Measurements from ENCODE around the gene OR4E2.
"Not testable (repeated sequence)": the region's sequence is repeated elsewhere in the genome, so short reads cannot be mapped to it uniquely, and the experiment has no call there.

The OR4E2 gene

DNA sequence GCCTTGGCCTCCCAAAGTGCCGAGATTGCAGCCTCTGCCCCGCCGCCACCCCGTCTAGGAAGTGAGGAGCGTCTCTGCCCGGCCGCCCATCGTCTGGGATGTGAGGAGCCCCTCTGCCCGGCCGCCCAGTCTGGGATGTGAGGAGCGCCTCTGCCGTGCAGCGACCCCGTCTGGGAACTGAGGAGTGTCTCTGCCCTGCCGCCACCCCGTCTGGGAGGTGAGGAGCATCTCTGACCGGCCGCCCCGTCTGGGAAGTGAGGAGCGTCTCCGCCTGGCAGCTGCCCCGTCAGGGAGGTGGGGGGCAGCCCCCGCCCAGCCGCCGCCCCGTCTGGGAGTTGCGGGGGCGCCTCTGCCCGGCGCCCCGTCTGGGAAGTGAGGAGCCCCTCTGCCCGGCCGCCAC, 44.0 kb downstream of the OR4E2 start:
- DNase-seq (ENCODE audit: low read depth) = not testable (repeated sequence)

DNA sequence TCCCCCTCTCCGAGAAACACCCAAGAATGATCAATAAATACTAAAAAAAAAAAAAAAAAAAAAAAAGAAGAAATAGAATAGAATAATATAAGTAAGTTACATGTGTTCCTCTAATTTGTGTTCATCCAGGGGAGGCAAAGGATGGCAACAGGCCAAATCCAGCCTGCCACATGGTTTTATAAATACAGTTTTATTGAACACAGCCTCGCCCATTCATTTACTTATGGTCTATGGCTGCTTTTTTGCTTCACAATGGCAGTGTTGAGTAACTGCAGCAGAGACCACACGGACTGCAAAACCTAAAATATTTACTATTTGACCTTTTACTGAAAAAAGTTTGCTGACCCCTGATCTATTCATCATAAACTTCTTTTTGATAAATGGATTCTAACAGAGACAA, 44.9 kb downstream of the OR4E2 start:
- DNase-seq (ENCODE audit: low read depth) = not testable (repeated sequence)

DNA sequence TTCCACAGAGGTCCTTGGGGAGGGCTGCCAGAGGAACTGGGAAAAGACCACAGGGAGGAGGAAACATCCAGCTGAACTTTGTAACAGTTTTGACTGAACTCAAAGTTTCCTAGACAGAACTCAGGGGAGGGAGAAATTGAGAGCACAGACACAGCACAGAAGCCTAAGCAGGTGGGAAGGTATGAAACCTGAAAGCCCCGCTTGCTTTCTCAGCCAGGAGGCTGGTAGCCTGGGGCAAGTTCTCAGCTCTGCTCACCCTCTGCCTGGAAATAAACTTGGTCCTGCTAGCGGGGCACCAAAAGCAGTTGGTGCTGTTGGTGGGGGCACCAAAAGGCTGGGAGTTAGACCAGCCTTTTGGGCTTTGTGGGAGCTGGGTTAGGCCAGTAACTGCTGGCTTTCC, 45.9 kb downstream of the OR4E2 start:
- no peak for DNase-seq (ENCODE audit: low read depth)

DNA sequence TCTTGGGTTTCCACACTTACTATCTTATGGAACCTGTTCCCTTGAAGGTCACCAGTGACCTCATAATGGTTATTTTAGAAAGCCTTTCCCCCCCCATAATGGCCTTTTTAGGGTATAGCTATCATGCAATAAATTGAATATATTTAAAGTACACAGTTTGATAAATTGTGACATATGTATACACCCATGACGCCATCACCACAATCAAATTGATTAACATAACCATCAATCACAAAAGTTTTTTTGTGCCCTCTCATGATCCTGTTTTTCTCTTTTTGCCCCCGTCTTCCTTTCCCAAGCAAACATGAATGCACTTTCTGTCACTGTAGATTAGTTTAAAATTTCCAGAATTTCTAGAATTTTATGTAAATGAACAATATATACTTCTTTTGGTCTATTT, 48.7 kb downstream of the OR4E2 start:
- no peak for DNase-seq (ENCODE audit: low read depth)

DNA sequence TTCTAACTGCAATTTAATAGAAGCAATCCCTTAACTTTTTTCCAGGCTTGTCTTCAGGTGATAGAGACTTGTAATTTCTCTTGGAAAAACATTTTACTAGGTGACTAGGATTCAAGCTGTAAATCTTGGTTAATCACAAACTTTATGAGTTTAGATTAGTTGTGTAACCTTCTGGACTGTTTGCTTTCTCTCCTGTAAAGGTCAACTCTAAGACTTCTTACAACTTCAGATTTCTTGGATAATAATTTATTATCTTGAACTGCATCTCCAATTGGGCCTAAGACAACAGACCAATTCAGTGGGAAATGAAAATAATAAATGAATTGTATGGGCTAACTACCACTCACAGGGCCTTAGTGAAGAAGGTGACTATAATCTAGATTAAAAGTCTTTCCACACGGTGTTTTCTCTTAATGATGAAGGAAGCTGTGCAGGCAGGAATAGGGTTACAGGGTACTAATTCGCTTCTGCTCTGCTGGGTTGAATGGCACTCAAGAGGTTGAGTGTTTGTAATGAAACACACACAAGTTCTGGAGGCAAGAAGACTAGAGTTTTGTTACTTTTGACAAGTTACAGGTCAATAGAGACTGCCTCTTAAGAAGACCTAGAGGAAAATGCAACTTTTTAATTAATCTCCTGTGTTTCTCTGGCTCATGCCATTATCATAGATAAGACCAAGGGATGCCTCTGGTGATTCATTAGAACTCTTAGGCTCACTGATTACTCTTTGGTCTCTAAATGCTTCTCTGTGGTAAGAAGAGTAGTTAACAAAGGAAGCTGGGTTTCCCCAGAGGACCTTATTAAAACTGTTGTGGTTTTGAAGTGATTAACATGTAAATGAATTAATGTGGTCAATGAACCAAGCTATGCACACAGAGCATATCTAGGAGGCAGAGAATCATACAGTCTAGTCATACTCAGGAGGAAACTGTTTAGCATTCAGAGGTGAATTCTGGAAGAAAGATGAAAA, 50.0 kb downstream of the OR4E2 start:
- no peak for DNase-seq (ENCODE audit: low read depth)

DNA sequence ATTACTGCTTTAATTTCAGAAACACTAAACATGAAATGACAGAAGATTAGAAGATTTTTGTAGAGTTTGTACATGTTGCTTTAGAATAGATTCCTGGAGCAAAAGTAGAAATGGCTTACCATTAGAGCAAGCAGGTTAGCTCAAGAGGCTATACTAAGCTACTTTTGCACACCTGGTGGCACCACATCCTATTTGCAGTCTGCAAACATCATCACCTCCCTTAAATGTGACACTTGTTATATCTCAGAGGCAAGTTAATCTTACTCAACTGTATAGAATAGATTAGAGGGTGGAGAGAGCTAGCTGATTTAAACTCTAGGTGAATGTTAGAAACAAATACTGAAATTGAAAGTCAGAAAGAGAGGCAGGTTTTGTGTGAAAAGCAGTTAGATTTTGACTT, 50.7 kb downstream of the OR4E2 start:
- no peak for DNase-seq (ENCODE audit: low read depth)

DNA sequence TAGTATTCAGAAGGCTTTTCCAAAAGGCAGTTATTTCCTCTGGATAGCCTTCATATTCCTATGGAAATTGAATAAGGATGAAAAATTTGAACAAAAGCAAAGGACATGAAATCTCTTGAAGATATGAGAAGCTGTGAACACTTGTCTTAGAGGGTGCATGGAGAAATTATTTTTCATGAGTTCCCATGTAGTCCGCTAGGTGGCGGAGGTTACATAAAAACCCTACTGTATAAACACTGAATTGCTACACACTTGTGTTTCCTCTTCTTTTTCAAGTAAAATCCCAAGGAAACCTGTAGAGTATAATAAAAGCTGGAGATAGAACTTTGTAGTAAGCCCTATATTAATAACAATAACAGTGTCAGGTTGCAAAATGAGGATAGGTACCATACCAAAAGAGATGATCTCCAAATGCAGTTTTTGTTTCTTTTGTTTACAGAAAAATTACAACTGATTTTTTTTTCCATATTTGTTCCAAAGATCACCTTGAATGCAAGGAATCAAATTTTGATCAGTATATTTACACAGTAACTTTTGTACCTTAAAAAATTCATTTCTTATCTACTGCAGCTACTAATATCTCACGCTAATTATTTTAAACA, 57.8 kb downstream of the OR4E2 start:
- no peak for DNase-seq (ENCODE audit: low read depth)

DNA sequence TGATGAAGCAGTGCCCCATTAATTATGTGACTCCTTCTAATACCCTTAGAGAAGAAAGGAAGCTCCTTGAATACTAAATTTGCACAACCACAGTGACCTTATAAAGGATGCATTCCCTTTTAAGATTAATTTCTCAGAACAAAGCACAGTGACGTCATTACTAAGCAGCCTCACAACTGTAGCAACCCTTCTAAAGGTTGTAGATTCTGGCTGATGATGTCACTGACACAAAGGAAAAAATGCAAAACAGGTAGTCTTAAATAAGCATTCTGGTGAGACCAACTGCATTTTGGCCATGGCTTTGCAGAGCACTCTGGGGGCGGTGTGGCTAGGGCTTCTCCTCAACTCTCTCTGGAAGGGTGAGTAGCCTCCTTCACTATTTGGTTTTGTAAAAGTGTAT, 58.4 kb downstream of the OR4E2 start:
- no peak for DNase-seq (ENCODE audit: low read depth)

DNA sequence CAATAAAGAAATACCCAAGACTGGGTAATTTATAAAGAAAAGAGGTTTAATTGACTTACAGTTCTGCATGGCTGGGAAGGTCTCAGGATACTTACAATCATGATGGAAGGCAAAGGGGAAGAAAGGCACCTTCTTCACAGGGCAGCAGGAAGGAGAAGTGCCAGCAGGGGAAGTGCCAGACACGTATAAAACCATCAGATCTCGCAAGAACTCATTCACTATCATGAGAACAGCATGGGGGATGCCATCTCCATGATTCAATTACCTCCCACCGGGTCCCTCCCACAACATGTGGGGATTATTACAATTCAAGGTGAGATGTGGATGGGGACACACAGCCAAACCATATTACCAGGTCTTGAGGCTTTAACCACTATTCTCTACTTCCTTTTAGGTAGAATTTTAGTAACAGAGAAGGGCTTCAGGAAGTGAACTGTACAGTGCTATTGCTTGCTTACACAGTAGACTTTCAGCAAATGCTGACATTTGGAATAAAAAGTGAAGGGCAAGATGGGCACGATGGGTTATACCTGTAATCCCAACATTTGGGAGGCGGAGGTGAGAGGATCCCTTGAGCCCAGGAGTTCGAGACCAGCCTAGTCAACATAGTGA, 60.8 kb downstream of the OR4E2 start:
- no peak for DNase-seq (ENCODE audit: low read depth)

Measured in stimulated activated CD8-positive, alpha-beta memory T cell treated with anti-CD3 and anti-CD28 coated beads, Interleukin-12 subunit alpha, Interleukin-12 subunit beta, amount 100 ng/mL, for 4 hours (primary cell).